Measurements from ENCODE around the gene MRPS6. TPM values are rescaled to one million over a fixed set of nuclear protein-coding genes. Genes with fewer than 3 reads are reported as not detected.

The MRPS6 gene
- total RNA-seq, 2 donors from 2014 or later, result 2.3 to 15.8 TPM

- Histone ChIP-seq H3K27me3 (no peaks in the 10 kb centered on the region), H3K4me1 (peaks cover 31% of the 10 kb centered on the region), H3K36me3 (replicated peaks in 1 of 2; ENCODE audit: insufficient read depth in 1 of 2, low read depth in 2 of 2) (peaks cover 0 to 3% of the 10 kb centered on the region in 2 donors), H3K9me3 (no peaks in the 10 kb centered on the region), H3K4me3 (no peak overlapping the region), H3K27ac (no peak overlapping the region)
- ATAC-seq (no peak), DNase-seq (no peak)
- TF ChIP-seq CTCF (IDR thresholded peaks at IDR 0.05) (no peak), POLR2A (IDR thresholded peaks at IDR 0.05) (no peak)
- intact Hi-C loops (cut with DNase I), result no loop called here
- WGBS, 2 donors, result 60 to 68% methylated on average over 2 of the region's 2 CpGs
These were observed 57.3 kb downstream of the MRPS6 start for GRCh38 chr21:34130716-34130985.

- no peaks in the 10 kb centered on the region for H3K27me3 ChIP-seq
- no peak for TF ChIP-seq POLR2A (IDR thresholded peaks at IDR 0.05)
- TF ChIP-seq CTCF (IDR thresholded peaks at IDR 0.05), result no peak
- no peak for ATAC-seq
These were observed 58.2 kb downstream of the MRPS6 start for GRCh38 chr21:34131586-34131985.

GRCh38 chr21:34132202-34132601 lies 58.8 kb downstream of the MRPS6 start:
- no peak for DNase-seq
- no peak for ATAC-seq
- Histone ChIP-seq H3K4me3 (no peak overlapping the region), H3K36me3 (replicated peaks in 1 of 2; ENCODE audit: insufficient read depth in 1 of 2, low read depth in 2 of 2) (no peaks in the 10 kb centered on the region), H3K9me3 (no peaks in the 10 kb centered on the region), H3K27ac (no peak overlapping the region), H3K27me3 (no peaks in the 10 kb centered on the region), H3K4me1 (peaks cover 31% of the 10 kb centered on the region)
- WGBS, 2 donors, result 95 to 99% methylated on average over 13 of the region's 13 CpGs
- intact Hi-C loops (cut with DNase I), result no loop called here
- TF ChIP-seq CTCF (IDR thresholded peaks at IDR 0.05) (no peak), POLR2A (IDR thresholded peaks at IDR 0.05) (no peak)

More at GRCh38 chr21:34131586-34131985, 58.2 kb downstream of the MRPS6 start:
- DNase-seq, result no peak
- H3K36me3 ChIP-seq (replicated peaks in 1 of 2; ENCODE audit: insufficient read depth in 1 of 2, low read depth in 2 of 2), result no peaks in the 10 kb centered on the region
- 95% methylated on average over 4 of the region's 4 CpGs for WGBS, 2 donors
- H3K4me3 ChIP-seq, result no peak overlapping the region
- H3K9me3 ChIP-seq, result no peaks in the 10 kb centered on the region
- H3K27ac ChIP-seq, result no peak overlapping the region
- peaks cover 31% of the 10 kb centered on the region for H3K4me1 ChIP-seq
- intact Hi-C loops (cut with DNase I), result no loop called here

- no peaks in the 10 kb centered on the region for H3K27me3 ChIP-seq
- H3K36me3 ChIP-seq (replicated peaks in 1 of 2; ENCODE audit: insufficient read depth in 1 of 2, low read depth in 2 of 2), result no peaks in the 10 kb centered on the region
- DNase-seq (no peak), ATAC-seq (no peak)
- TF ChIP-seq CTCF (IDR thresholded peaks at IDR 0.05), result no peak
- TF ChIP-seq POLR2A (IDR thresholded peaks at IDR 0.05), result no peak
- 64 to 79% methylated on average over 4 of the region's 4 CpGs for WGBS, 2 donors
- intact Hi-C loops (cut with DNase I), result no loop called here
- no peak overlapping the region for H3K27ac ChIP-seq
- no peaks in the 10 kb centered on the region for H3K9me3 ChIP-seq
- no peak overlapping the region for H3K4me3 ChIP-seq
- peaks cover 30% of the 10 kb centered on the region for H3K4me1 ChIP-seq
These were observed 59.5 kb downstream of the MRPS6 start for GRCh38 chr21:34132926-34133325.

- intact Hi-C loops (cut with DNase I), result no loop called here
- Histone ChIP-seq H3K4me3 (no peak overlapping the region), H3K9me3 (no peaks in the 10 kb centered on the region), H3K4me1 (peaks cover 25% of the 10 kb centered on the region), H3K27ac (no peak overlapping the region), H3K27me3 (no peaks in the 10 kb centered on the region), H3K36me3 (replicated peaks in 1 of 2; ENCODE audit: insufficient read depth in 1 of 2, low read depth in 2 of 2) (no peaks in the 10 kb centered on the region)
- WGBS, 2 donors, result 71 to 92% methylated on average over 1 of the region's 1 CpG
- DNase-seq (no peak), ATAC-seq (no peak)
- TF ChIP-seq POLR2A (IDR thresholded peaks at IDR 0.05) (no peak), CTCF (IDR thresholded peaks at IDR 0.05) (no peak)
These were observed 60.0 kb downstream of the MRPS6 start for GRCh38 chr21:34133392-34133791.
